A549 treated with CORT108297 at 1 μM for 4 hours (cell line): ENCODE results near the gene ZNF605. TPM values are rescaled to one million over a fixed set of nuclear protein-coding genes. Genes with fewer than 3 reads are reported as not detected.

Source experiments
- total RNA-seq: library from RNA; stranded (reverse); fragments of 200-300 nt; extraction: Qiagen RNA extraction; gene quantifications from 5 replicates; pipeline ENCODE4 v1.2.3, GENCODE V29; 2022

Gene ZNF605
- 2.5 to 4.3 TPM (median 3.6 TPM) in 5 replicates for total RNA-seq

GRCh38 chr12:132956011-132956788, at the start of gene ZNF605:
TSS of gene ZNF605 (minus strand) at chr12:132956306. CDS start at chr12:132945635, 10,671 bp downstream.

DNA sequence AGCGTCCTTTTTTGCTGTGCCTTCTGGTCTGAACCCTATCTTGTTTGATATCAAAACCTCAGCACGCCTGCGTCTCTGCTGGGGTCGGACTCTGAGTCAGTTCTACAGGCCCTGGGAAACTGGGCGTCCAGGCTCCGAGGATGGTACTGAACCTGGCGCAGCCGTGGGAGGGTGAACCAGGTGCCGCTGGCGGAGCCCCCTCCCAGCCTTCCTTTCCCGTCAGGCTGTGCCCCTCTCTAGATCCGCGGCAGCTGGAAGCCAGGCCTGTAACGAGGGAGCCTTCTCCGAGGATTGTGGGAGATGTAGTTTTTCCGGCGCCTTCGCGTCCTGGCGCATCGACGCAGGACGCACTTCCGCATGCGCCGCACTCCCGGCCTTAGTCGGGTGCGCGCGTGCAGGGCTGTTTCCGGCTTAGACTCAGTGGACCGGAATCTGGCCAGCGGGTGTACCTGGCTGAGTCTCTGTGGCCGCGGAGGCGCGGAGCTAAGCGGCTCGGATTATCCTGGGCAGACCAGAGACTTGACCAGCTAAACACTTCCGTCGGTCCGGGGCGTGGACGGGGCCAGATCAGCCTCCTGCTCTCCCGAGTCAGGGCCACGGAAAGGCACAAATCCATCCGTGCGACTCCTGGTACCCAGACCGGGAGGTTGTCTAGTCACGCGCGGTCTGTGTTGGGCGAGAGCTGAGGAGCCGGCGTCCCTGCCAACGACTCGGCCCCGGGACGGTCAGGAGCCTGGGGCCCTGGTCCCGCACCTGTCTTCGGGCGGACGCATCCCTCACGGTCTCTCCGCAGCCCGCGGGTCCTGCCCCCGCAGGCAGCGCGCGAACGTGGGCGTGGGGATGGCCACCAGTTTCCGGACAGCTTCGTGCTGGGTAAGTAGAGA, 30.1 kb upstream of the ZNF605 start, which contains the start of gene ZNF26:
Gene ZNF26 (plus strand): TSS at position 367 of the 884 bp plus-strand sequence. CDS start 474 bp downstream, at position 841.

GRCh38 chr12:132887513-132888351, 68.4 kb downstream of the ZNF605 start, which contains the start of gene CHFR:
TSS of gene CHFR (minus strand) at chr12:132887605. CDS start at chr12:132887328, 277 bp downstream.

Other genes with a start within 250 kb of the ZNF605 start
- gene PGAM5, start 245.5 kb downstream of the ZNF605 start, total RNA-seq: 42.4 to 60.3 TPM (median 57.7 TPM) in 5 replicates
- gene ANKLE2, start 194.5 kb downstream of the ZNF605 start, total RNA-seq: 70.2 to 80.7 TPM (median 79.7 TPM) in 5 replicates
- gene GOLGA3, start 127.4 kb downstream of the ZNF605 start, total RNA-seq: 18.9 to 24.4 TPM (median 22.3 TPM) in 5 replicates
- 17.1 to 22.6 TPM (median 21.6 TPM) in 5 replicates for gene CHFR, start 68.7 kb downstream of the ZNF605 start, total RNA-seq
- 7.4 to 11.1 TPM (median 7.6 TPM) in 5 replicates for gene ZNF26, start 30.1 kb upstream of the ZNF605 start, total RNA-seq
- gene ZNF84, start 81.2 kb upstream of the ZNF605 start, total RNA-seq: 10.7 to 18.0 TPM (median 12.4 TPM) in 5 replicates
- gene ZNF140, start 124.6 kb upstream of the ZNF605 start, total RNA-seq: 8.5 to 10.7 TPM (median 10.0 TPM) in 5 replicates
- gene ZNF891, start 174.0 kb upstream of the ZNF605 start, total RNA-seq: 0.28 to 0.44 TPM (median 0.41 TPM) in 5 replicates
- 0.99 to 2.1 TPM (median 1.2 TPM) in 5 replicates for gene ZNF10, start 174.3 kb upstream of the ZNF605 start, total RNA-seq
- gene ZNF268, start 225.2 kb upstream of the ZNF605 start, total RNA-seq: 9.2 to 14.0 TPM (median 10.7 TPM) in 5 replicates